C4-2B (cell line): ENCODE data around the gene CLIP1.

ENCODE experiments used
- CTCF ChIP-seq: fragments of 450-650 bp; conservative IDR thresholded peaks from 2 replicates; pipeline ENCODE4 v1.5.1; 2017; ENCODE audit warnings: mild to moderate bottlenecking
- ZFX ChIP-seq: fragments of 450-650 bp; IDR thresholded peaks from 2 replicates; pipeline ENCODE4 v1.6.1; 2017

- TF ChIP-seq CTCF (no peak), ZFX (no peak)
Measured at GRCh38 chr12:122406701-122407164, 15.7 kb downstream of the CLIP1 start.
